K562 (cell line): ENCODE results near the gene RPL10A. TPM values are rescaled to one million over a fixed set of nuclear protein-coding genes. Genes with fewer than 3 reads are reported as not detected.
A peak's percentile ranks its signal among the peaks of the same experiment; 100 is the strongest.

Experiments
- ATAC-seq: fragments of 200-7000 bp; cut with Tn5 transposase; 3 replicates; pipeline ENCODE4 v1.9.1; 2020; ENCODE audit warnings: moderate library complexity
- BruUV-seq: library from RNA; stranded (reverse); fragments of 400-500 nt; replicated peaks from 2 replicates; lab custom pipeline; 2021; lab: Mats Ljungman, UMichigan
- CTCF ChIA-PET: fragments of 300-600 bp; formaldehyde crosslinking; extraction: SDS; loops from one replicate; lab custom pipeline; 2021; ENCODE audit warnings: low intra/inter-chr PET ratio; lab: Yijun Ruan, JAX
- POLR2A ChIA-PET: fragments of 300-600, 350-650 bp; sonication (Branson Sonifier 250); formaldehyde crosslinking; extraction: SDS; loops from one replicate; lab custom pipeline; 2021; ENCODE audit warnings: antibody characterized with exemption, inconsistent platforms; lab: Yijun Ruan, JAX
- DNase-seq, 4 experiments: peaks; one replicate each; pipeline versions ENCODE4 v3.0.0 to v3.0.0-alpha.2; 2011 to 2018; ENCODE audit warnings: low spot score in 3 of 4, mixed read lengths in 3 of 4; ENCODE audit errors: extremely low read depth in 1 of 4
- FAIRE-seq: peaks from 2 replicates; lab custom pipeline; 2011; peaks lifted over from hg19 to GRCh38; lab: Jason Lieb, UNC
- H2AFZ ChIP-seq: 2 replicates; pipeline ENCODE4 v1.6.0; 2011; ENCODE audit warnings: low read depth, low read length, control low read depth, inconsistent platforms
- H3K27ac ChIP-seq: fragments of 200-600 bp; 3 replicates; pipeline ENCODE4 v1.8.0; 2011; ENCODE audit warnings: low read depth, mild to moderate bottlenecking, control low read depth, inconsistent platforms, low read length, moderate library complexity, mixed read lengths; ENCODE audit errors: extremely low read depth
- H3K27me3 ChIP-seq, 2 experiments: fragments of 300-600 bp in 1 of 2; 2 replicates in 1 of 2; 3 replicates in 1 of 2; pipeline versions ENCODE4 v1.6.0 to v1.8.0; 2011; ENCODE audit warnings: inconsistent platforms in 2 of 2, low read length in 2 of 2, mild to moderate bottlenecking in 1 of 2, mixed read lengths in 1 of 2, moderate library complexity in 1 of 2; ENCODE audit not compliant: control insufficient read depth in 2 of 2, insufficient read depth in 2 of 2
- H3K36me3 ChIP-seq: fragments of 300-600 bp; 3 replicates; pipeline ENCODE4 v1.8.0; 2011; ENCODE audit warnings: mild to moderate bottlenecking, low read length, inconsistent platforms; ENCODE audit not compliant: control insufficient read depth, insufficient read depth
- H3K4me1 ChIP-seq, 2 experiments: fragments of 200-600 bp in 1 of 2; replicated peaks in 1 of 2; 2 replicates in 1 of 2; 3 replicates in 1 of 2; pipeline versions ENCODE4 v1.5.1 to v1.8.0; 2011; ENCODE audit warnings: inconsistent platforms in 2 of 2, low read length in 2 of 2, mild to moderate bottlenecking in 1 of 2, mixed read lengths in 1 of 2, moderate library complexity in 1 of 2; ENCODE audit not compliant: control insufficient read depth in 2 of 2, insufficient read depth in 2 of 2
- H3K4me2 ChIP-seq: 2 replicates; pipeline ENCODE4 v1.6.1; 2011; ENCODE audit warnings: low read length, control low read depth, inconsistent platforms, mixed read lengths; ENCODE audit not compliant: insufficient read depth
- H3K4me3 ChIP-seq: fragments of 200-600 bp; sonication (generic), shearing (Covaris generic); 2 replicates; pipeline ENCODE4 v1.5.1; 2016; ENCODE audit warnings: control low read depth, inconsistent platforms
- H3K79me2 ChIP-seq: fragments of 200-600 bp; 3 replicates; pipeline ENCODE4 v1.8.0; 2011; ENCODE audit warnings: low read length, inconsistent platforms; ENCODE audit not compliant: control insufficient read depth, insufficient read depth
- H3K9ac ChIP-seq, 2 experiments: 2 replicates each; pipeline versions ENCODE4 v1.6.0 to v1.6.1; 2011; ENCODE audit warnings: low read depth in 2 of 2, low read length in 2 of 2, control low read depth in 1 of 2, inconsistent platforms in 1 of 2, mild to moderate bottlenecking in 1 of 2, mixed read lengths in 1 of 2; ENCODE audit not compliant: insufficient read depth in 1 of 2
- H3K9me1 ChIP-seq: one replicate; pipeline ENCODE4 v1.6.0; 2011; ENCODE audit warnings: inconsistent platforms, mild to moderate bottlenecking, low read length, moderate library complexity; ENCODE audit not compliant: control insufficient read depth, insufficient read depth
- H3K9me3 ChIP-seq: replicated peaks from 2 replicates; pipeline ENCODE4 v1.5.1; 2011; ENCODE audit warnings: low read depth, low read length, inconsistent platforms; ENCODE audit not compliant: control insufficient read depth, insufficient read depth
- H4K20me1 ChIP-seq: replicated peaks from 2 replicates; pipeline ENCODE4 v1.6.1; 2011; ENCODE audit warnings: low read length, inconsistent platforms, mixed read lengths; ENCODE audit not compliant: control insufficient read depth, insufficient read depth
- ATF7 ChIP-seq: fragments of 450-650 bp; IDR thresholded peaks from 2 replicates; pipeline ENCODE4 v1.7.1; 2014; ENCODE audit warnings: mild to moderate bottlenecking, moderate library complexity
- CBX1 ChIP-seq: sonication (generic); IDR thresholded peaks from 2 replicates; pipeline ENCODE4 v1.6.1; 2016; ENCODE audit warnings: antibody characterized with exemption, low read depth, mild to moderate bottlenecking
- CBX3 ChIP-seq, 2 experiments: IDR thresholded peaks; 1 replicate in 1 of 2; 2 replicates in 1 of 2; pipeline ENCODE4 v1.6.1; 2012; ENCODE audit warnings: inconsistent platforms in 2 of 2, low read length in 2 of 2, borderline replicate concordance in 1 of 2, control low read depth in 1 of 2
- CC2D1A ChIP-seq: fragments of 450-650 bp; IDR thresholded peaks from 2 replicates; pipeline ENCODE4 v1.6.1; 2017; ENCODE audit warnings: mild to moderate bottlenecking
- E2F6 ChIP-seq, 2 experiments: IDR thresholded peaks; 2 replicates each; pipeline ENCODE4 v1.6.1; 2011; ENCODE audit warnings: borderline replicate concordance in 1 of 2, control low read depth in 1 of 2, low read depth in 1 of 2, low read length in 1 of 2, mild to moderate bottlenecking in 1 of 2, mixed read lengths in 1 of 2, moderate library complexity in 1 of 2; ENCODE audit not compliant: insufficient read depth in 1 of 2, insufficient read length in 1 of 2, poor library complexity in 1 of 2, severe bottlenecking in 1 of 2; ENCODE audit errors: extremely low read depth in 1 of 2
- GTF2E2 ChIP-seq: fragments of 200-800 bp; sonication (Bioruptor generic); IDR thresholded peaks from 2 replicates; pipeline ENCODE4 v1.6.1; 2016; ENCODE audit warnings: missing genetic modification characterization, missing compliant biosample characterization
- HMGXB4 ChIP-seq: sonication (generic); formaldehyde crosslinking; IDR thresholded peaks from 2 replicates; pipeline ENCODE4 v1.8.1; 2023; ENCODE audit warnings: mild to moderate bottlenecking, missing genetic modification reagents
- HOMEZ ChIP-seq: fragments of 250-450 bp; sonication (Bioruptor Pico); IDR thresholded peaks from 2 replicates; pipeline ENCODE4 v1.4.0; 2020; ENCODE audit warnings: mild to moderate bottlenecking, moderate library complexity
- JUN ChIP-seq, 2 experiments: sonication (generic) in 1 of 2; formaldehyde crosslinking in 1 of 2; IDR thresholded peaks; 2 replicates each; pipeline versions ENCODE4 v1.6.1 to v1.8.0; 2012 to 2022; ENCODE audit warnings: borderline replicate concordance in 2 of 2, mild to moderate bottlenecking in 2 of 2, improper control_type of control experiment in 1 of 2, low read depth in 1 of 2, low read length in 1 of 2, missing genetic modification reagents in 1 of 2
- NFIX ChIP-seq: fragments of 250-450 bp; sonication (Bioruptor Pico); IDR thresholded peaks from 2 replicates; pipeline ENCODE4 v1.4.0; 2020; ENCODE audit warnings: low read depth, mild to moderate bottlenecking, moderate library complexity
- PCBP2 ChIP-seq: fragments of 200-400 bp; formaldehyde crosslinking; IDR thresholded peaks from 2 replicates; pipeline ENCODE4 v1.6.1; 2018; ENCODE audit warnings: low read length, low read depth, mild to moderate bottlenecking, moderate library complexity; ENCODE audit not compliant: poor library complexity, severe bottlenecking
- SMARCA4 ChIP-seq: fragments of 450-650 bp; IDR thresholded peaks from 2 replicates; pipeline ENCODE4 v1.6.1; 2016
- ZFX ChIP-seq: sonication (generic); formaldehyde crosslinking; IDR thresholded peaks from 2 replicates; pipeline ENCODE4 v1.8.0; 2022; ENCODE audit warnings: mild to moderate bottlenecking, missing genetic modification reagents, moderate library complexity
- ZNF212 ChIP-seq: fragments of 450-650 bp; formaldehyde crosslinking; IDR thresholded peaks from 2 replicates; pipeline ENCODE4 v1.4.0; 2020; ENCODE audit warnings: mild to moderate bottlenecking
- WGBS: fragments of 100-300 bp; shearing (Covaris generic); methylation state at CpG from one replicate; pipeline ENCODE4 v1.1.6; 2016; ENCODE audit warnings: low coverage, mixed read lengths; ENCODE audit not compliant: insufficient coverage; ENCODE audit errors: missing lambda C conversion rate; 5-methylcytosine and 5-hydroxymethylcytosine counted together
- in situ Hi-C: fragments of 300-500 bp; cut with MboI; formaldehyde crosslinking; loops from 4 replicates; pipeline ENCODE4 v1.15.0; 2018; ENCODE audit warnings: inconsistent platforms, mixed read lengths
- intact Hi-C: fragments of 100-400 bp; cut with micrococcal nuclease; formaldehyde crosslinking; loops from 2 replicates; pipeline ENCODE4 v1.14.2; 2022
- polyA plus RNA-seq, 8 experiments: library from polyadenylated mRNA; depleted of rRNA in 4 of 8; stranded (reverse) in 5 of 8; unstranded in 3 of 8; fragments of >200 nt; fragmentation: Nextera tagmentation in 2 of 8; fragmentation: Illumina TruSeq in 1 of 8; extraction: Ambion mirVana in 2 of 8; extraction: Trizol in 1 of 8; gene quantifications; 2 replicates each; pipeline versions ENCODE4 v1.2.1 to v1.2.3, GENCODE V29; 2011 to 2014; ENCODE audit warnings: inconsistent platforms in 1 of 8, missing spikeins in 1 of 8
- total RNA-seq, 7 experiments: library from RNA; depleted of rRNA in 6 of 7; stranded (reverse); fragments of >200 nt in 6 of 7; fragmentation: Illumina TruSeq in 2 of 7; extraction: Trizol in 2 of 7; gene quantifications; 2 replicates each; pipeline versions ENCODE4 v1.2.1 to v1.2.3, GENCODE V29; 2011 to 2021; ENCODE audit warnings: low replicate concordance in 1 of 7
- TF ChIP-seq, protein P1 (sequence below): sonication (generic); formaldehyde crosslinking; IDR thresholded peaks from 2 replicates; pipeline ENCODE4 v1.8.1; 2022; ENCODE audit warnings: missing genetic modification reagents

Gene RPL10A
- total and polyA plus RNA-seq, 9 of the 15 experiments (the other 6 are each of a cell fraction or from before 2014, with no cell fraction given): 1,589 to 3,237 (median 2,116) TPM

DNA sequence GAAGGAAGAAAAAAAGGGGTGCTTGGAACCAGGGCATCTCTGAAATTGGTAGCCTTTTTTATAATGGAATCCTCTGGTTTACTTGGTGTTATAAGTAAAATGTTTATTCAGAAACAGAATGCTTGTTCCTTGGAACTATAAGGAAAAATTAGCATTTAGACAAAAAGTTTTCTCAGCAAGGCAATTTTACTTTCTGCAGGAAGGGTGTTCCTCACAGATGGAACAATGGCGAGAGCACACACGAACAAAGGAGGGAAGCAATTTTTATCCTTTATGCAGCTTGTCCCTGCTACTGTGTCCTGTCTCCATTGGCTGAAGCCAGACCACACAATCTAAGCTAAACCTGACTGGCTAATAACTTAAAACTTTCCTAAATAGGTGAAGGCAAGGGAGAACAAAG is 38.7 kb upstream of the RPL10A start (continued):
- peak; percentile 88 for TF ChIP-seq CBX1
- TF ChIP-seq CBX3 (IDR thresholded peaks at IDR 0.05; ENCODE audit: borderline replicate concordance in 1 of 2, low read length in 2 of 2): peak in 1 of 2 experiments; percentile 98; a peak in 2 of 3 replicates
- TF ChIP-seq SMARCA4: no peak
- 0 out of 2 replicates have a peak, but pooled peaks have one; percentile 14 for TF ChIP-seq JUN (IDR thresholded peaks at IDR 0.05; ENCODE audit: borderline replicate concordance, low read depth, low read length)
- no peak for TF ChIP-seq JUN (CRISPR knock-in tag; IDR thresholded peaks at IDR 0.05; ENCODE audit: borderline replicate concordance)
- TF ChIP-seq NFIX (CRISPR knock-in tag): no peak

DNA sequence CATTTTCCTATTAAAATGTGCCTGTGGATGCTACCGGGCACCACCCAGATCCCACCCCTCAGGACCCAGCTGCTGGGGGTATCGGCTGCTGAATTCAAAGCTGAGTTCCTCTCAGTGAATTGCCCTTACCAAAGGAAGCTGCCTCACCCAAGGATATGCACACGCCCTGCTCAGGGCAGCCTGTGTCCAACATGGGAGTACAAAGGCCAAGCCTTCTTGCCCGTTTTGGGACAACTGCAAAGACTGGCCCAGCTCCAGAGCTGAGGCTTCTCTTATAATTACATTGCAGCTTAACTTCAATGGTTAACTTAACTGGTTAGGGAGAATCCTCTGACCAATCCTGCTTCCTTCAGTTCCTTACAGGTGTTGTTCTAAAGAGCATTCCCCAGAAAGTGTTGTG is 35.9 kb upstream of the RPL10A start:
- CTCF ChIA-PET: no interaction called here
- FAIRE-seq (no peak), DNase-seq (no peak), ATAC-seq (no peak)
- 21% methylated on average over 4 of the region's 4 CpGs for WGBS
- H3K27ac ChIP-seq: no peak overlapping the region
- H4K20me1 ChIP-seq: no peaks in the 10 kb centered on the region
- no peak overlapping the region for H3K9ac ChIP-seq
- H3K36me3 ChIP-seq: no peaks in the 10 kb centered on the region
- POLR2A ChIA-PET: interaction anchor here (1.0 kb wide), 1 partner anchor 61 kb away, joined by 3 read pairs; no protein-coding TSS in a partner anchor
- no peak overlapping the region for H3K4me2 ChIP-seq
- no TSS peak for BruUV-seq
- H3K9me3 ChIP-seq: peaks cover 16% of the 10 kb centered on the region; the same call in 1 of the 2 replicates
- H3K9me1 ChIP-seq: no peaks in the 10 kb centered on the region
- intact Hi-C loops (no loop called here), in situ Hi-C loops (no loop called here)
- peaks cover 0 to 3% of the 10 kb centered on the region in 2 experiments; a peak in 1 of 5 replicates for H3K27me3 ChIP-seq
- no peaks in the 10 kb centered on the region for H3K79me2 ChIP-seq
- peaks cover 0 to 13% of the 10 kb centered on the region in 2 experiments; a peak in 2 of 5 replicates for H3K4me1 ChIP-seq
- no peak overlapping the region for H3K4me3 ChIP-seq
- H2AFZ ChIP-seq: no peak overlapping the region
- TF ChIP-seq ZNF212 (CRISPR knock-in tag) (no peak), PCBP2 (no peak), ZFX (CRISPR knock-in tag) (no peak), CC2D1A (no peak), HOMEZ (CRISPR knock-in tag) (no peak), ATF7 (no peak), HMGXB4 (CRISPR knock-in tag) (no peak), GTF2E2 (tag) (no peak), E2F6 (IDR thresholded peaks at IDR 0.05; ENCODE audit: borderline replicate concordance in 1 of 2, extremely low read depth in 1 of 2, insufficient read depth in 1 of 2, insufficient read length in 1 of 2, low read depth in 1 of 2, low read length in 1 of 2, poor library complexity in 1 of 2, severe bottlenecking in 1 of 2) (no peak)
- TF ChIP-seq, protein P1, sequence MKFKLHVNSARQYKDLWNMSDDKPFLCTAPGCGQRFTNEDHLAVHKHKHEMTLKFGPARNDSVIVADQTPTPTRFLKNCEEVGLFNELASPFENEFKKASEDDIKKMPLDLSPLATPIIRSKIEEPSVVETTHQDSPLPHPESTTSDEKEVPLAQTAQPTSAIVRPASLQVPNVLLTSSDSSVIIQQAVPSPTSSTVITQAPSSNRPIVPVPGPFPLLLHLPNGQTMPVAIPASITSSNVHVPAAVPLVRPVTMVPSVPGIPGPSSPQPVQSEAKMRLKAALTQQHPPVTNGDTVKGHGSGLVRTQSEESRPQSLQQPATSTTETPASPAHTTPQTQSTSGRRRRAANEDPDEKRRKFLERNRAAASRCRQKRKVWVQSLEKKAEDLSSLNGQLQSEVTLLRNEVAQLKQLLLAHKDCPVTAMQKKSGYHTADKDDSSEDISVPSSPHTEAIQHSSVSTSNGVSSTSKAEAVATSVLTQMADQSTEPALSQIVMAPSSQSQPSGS: no peak
